Measurements from ENCODE around the gene SPINK8.

DNA sequence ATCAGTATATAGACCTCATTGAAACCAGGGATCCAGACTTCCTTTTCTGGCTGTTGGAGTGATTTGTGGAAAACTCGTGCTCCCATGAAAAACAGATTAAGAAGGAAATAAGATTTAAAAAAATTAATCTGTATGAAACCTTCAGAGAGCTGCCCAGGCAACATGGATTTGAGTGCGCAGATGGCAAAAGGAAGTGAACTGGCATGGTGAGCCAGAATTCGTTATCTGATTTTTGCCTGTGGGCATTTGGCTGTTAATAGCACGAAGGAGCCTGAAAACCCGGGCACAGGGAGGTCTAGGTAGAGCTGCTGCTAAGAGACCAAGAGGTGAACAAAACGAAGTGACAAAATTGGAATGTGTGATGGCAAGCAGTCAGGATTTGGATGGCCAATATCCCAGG is 19.1 kb upstream of the SPINK8 start:
- no peak for TF ChIP-seq YY1 (IDR thresholded peaks at IDR 0.05; ENCODE audit: insufficient read depth, insufficient read length)
- TF ChIP-seq ZNF274 (IDR thresholded peaks at IDR 0.05; ENCODE audit: low read depth, low read length), result no peak

All from NT2/D1 (cell line).